NK-92 treated with Interleukin-12 subunit alpha and Interleukin-12 subunit beta, amount 100 ng/mL, for 24 hours (cell line): Measurements from ENCODE around the gene INMT.

Source experiments
- DNase-seq: peaks from one replicate; lab custom pipeline; 2025; lab: John Stamatoyannopoulos, UW

The INMT gene

DNA sequence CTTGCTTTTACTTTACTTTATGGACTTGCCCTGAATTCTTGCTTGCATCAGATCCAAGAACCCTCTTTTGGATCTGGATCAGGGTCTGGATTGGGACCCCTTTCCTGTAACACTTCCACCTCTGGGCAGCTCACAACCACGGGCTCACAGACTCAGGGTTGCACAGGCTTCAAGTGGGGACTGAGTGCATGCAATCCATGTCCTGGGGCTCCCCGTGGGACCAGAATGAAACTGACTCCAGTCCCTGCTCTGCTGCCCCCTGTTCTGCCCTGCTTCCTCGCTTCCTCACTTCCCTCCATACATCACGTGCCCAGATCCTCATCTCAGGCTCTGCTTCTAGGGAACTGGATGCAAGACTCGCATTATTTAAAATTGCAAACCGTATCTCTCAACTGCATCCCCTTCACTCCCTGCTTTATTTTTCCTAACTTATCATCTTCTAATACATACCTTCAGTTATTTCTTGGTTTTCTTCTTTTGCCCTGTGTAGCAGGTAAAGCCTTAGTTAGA lies 23.3 kb upstream of the INMT start:
- DNase-seq: no peak

- no peak for DNase-seq
These were observed 22.3 kb upstream of the INMT start for GRCh38 chr7:30729642-30730041.

DNA sequence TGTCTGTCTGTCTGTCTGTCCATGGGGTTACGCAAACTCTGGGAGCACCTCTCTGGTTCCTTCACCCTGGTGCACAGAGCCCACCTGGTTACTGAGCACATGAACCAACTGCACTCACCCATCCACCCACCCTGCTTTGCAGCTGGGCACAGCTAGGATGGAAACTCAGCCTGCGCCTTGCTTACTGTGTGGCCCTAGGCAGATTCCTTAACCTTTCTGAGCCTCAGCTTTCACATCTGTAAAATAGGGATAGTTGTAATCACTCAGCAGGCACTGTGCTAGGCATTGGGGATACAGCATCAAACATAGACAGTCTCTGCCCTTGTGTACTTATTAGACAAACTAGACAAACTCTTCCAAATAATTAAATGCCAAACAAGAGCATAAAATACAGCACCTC lies 21.8 kb upstream of the INMT start:
- DNase-seq: no peak

GRCh38 chr7:30730996-30731395 lies 20.9 kb upstream of the INMT start:
- no peak for DNase-seq

- DNase-seq: no peak
These were observed 20.4 kb upstream of the INMT start for GRCh38 chr7:30731581-30731980.

DNA sequence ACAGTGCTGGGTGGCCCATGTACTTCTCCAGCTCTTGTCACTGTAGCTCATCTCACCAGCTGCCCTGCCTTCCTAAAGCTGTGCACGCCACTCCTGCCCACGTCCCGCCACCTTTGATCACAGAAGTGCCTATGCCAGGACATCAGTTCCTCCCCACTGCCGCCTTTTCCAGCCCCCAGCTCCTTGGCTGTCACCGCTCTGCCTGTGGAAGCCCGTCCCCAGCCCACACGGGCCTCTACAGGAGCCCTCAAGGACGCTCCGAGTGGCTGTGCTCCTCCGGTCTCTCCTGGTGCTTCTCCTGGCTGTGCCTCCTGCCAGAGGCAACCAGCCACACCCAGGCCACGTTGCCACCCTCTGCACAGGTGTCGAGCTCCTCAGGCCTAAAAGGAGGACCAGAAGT lies 19.3 kb upstream of the INMT start:
- DNase-seq: no peak

- DNase-seq: no peak
These were observed 18.7 kb upstream of the INMT start for GRCh38 chr7:30733216-30733615.

- DNase-seq: no peak
These were observed 18.2 kb upstream of the INMT start for GRCh38 chr7:30733691-30734090.

DNA sequence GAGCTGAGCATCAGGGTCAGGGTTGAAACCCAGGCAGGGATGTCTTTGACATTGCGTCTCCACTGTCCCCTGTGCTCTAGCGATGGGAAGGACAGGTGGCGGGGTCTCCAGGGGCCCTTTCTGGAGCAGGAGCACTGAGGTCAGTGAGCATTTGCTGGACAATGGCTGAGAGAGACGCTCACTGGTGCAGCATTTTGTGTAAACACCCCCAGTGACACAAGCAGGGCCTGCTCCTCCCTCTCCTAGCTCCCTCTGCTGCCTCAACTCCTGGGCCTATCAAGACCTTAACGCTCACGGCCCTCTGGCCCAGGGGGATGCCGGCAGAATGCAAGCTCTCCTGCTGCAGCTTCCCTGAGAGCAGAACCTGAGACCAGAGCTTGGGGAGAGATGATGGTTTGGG lies 17.4 kb upstream of the INMT start:
- DNase-seq: no peak

DNA sequence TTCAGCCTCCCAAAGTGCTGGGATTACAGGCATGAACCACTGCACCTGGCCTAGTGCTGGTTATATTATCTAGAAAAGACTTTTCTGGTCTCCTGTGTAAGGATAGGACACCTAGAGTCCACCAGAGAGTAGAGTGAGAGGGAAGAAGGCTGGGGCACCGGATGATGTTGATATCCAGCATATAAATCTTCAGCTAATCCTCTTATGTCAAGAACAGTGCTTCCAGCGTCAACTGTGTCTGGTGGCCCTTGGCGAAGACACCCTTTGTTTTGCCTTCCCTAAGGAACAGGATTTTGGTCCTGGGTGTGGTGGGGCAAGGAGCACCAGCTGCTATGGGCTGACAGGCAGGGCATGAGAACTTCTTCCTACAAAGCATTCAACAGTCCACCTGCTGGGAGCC lies 16.3 kb upstream of the INMT start:
- no peak for DNase-seq

GRCh38 chr7:30736291-30736690 lies 15.6 kb upstream of the INMT start:
- no peak for DNase-seq

DNA sequence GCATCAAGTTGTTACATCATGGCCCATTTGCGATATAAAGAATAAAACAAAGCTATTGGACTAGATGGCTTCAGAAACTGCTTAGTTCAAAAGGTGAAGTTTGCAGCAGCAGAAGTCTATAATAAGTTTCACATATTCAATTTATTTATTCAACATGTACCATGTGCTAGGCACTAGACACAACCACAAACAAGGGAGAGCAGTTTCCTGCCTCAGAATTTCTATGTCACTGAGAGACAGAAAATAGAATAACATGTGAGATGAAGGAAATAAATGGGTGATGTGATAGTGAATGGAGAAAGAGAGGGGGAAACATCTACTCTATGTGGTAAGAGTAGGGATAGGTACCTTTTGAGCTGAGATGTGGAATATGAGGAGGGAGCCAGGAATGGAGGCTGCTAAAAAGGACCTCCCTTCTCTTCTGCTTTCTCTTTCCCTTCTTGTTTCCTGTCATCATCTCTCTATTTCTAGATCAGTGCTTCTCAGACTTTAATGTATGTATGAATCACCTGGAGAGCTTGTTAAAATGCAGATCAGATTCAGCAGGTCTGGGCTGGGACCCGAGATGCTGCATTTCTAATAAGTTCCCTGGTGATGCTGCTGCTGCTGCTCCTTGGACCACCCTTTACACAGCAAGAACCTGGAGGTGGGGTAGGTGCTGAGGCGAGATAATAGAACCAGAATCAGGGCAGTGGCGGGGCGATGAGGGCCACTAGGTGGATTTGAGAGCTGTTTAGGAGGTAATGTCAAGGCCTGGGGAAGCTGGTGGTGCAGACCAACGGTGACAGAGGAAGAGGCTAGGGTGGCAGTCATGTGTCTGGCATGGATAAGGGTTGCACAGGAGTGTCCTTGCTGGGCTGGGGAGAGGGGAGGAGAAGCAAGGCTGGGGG lies 13.7 kb upstream of the INMT start:
- no peak for DNase-seq

DNA sequence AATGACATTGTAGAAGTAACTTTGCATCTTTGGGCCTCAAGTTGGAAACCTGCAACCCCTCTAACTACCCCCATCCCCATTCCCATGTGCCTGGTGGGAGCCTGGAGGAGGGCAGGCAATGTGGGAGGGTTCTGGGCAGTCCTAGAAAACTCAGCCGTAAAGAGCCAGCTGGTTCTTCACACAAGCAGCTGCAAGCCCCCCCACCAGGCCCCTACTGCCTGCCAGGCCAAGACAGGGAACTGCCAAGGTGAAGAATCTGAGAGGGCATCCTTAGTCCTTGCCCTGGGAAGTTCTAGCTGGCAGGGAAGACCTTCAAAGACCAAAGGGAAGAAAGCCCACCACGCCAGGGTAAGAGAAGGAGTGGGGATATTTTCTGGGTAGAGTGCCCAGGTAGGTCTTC lies 12.2 kb upstream of the INMT start:
- DNase-seq: no peak

- peak; percentile 15 for DNase-seq
These were observed 11.3 kb upstream of the INMT start for GRCh38 chr7:30740417-30741181.

DNA sequence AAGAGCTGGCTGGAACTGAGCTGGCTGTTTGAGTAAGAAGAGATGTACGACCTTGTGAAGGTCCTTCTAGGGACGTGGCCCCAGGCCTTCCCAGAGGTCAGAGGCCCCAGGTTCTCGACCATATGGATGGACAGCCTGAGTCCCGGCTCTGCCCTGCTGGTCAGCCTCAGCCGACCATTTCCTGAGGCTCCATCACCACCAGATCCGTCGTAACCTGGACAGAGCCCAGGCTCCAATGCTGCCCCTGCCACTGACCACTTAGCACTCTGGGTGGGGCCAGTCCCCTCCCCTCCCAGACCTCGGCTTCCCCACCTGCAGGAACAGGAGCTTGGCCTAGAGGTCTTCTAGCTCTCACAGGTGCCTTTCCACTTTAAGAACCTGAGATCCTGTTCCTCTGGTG lies 10.6 kb upstream of the INMT start:
- no peak for DNase-seq

DNA sequence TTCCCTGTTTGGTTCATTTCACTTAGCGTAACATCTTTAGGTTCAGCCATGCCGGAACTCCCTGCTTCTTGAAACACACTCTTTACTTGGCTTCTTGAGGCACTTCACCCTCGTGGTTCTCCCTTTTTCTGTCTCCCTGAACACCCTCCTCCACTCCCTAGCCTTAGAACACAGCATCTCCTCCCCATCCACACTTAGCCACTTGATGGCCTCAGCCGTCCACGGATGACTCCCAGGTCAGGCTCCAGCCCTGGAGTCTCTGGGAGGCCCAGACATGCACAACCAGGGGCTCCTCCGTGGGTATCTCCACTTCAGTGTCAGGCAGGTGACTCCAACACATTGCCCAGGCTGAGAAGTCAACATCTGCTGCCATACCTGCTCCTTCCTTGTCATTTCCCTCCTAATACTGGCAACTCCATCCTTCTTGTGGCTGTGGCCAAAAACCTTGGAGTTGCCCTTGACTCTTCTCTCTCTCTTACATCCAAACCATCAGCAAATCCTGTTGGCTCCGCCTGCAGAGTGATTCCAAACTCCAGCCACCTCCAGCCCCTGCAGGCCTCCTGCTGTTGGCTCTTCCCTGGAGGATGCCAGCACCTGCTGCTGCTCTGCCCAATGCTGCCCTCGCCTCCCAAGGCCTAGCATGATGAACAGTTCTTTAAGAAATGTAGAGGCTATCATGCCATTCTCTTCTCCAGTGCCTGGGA lies 8.4 kb upstream of the INMT start:
- no peak for DNase-seq

DNA sequence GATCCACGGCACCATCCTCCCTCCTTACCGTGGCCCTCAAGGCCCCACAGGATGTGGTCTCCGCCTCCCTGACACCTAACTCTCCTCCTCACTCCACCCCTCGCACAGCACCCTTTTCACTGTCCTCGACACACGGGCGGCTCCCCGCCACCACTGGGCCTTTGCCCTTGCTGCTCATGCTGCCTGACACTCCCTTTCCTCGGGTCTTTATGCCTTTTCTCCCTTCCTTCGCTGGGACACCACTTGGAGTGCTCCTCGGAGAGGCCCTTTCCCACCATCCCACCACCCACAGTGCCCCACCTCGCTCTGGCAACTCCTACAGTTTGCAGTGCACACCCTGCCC lies 7.9 kb upstream of the INMT start:
- DNase-seq: no peak

DNA sequence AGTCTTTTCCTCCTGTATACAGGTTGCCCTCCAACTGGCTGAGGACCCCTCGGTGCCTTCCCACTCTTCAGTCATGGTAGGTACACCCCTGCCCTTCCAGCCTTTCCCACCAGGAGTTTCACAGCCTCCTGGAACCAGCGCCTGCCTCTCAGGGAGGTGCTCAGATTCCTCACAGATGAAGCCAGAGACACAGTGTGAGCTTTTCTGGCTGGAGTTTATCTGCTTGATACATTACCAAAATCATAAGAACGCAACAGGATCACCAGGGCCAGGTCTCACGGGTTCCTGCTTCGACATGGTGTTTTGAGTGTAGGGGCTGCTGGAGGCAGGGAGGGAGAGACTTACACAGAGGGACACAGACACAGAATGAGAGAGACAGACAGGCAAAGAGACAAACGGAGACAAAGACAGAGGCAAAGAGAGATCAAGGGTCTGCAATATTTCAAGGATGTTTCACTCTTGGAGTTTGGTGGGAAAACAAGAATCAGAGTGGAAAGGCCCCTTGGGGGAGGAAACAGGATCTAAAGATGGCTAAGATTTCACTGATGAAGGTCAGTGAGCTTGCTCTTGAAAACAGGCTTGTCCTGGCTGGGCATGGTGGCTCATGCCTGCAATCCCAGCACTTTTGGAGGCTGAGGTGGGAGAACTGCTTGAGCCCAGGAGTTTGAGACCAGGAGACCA lies 6.5 kb upstream of the INMT start:
- DNase-seq: no peak

- DNase-seq: no peak
These were observed 1.9 kb upstream of the INMT start for GRCh38 chr7:30750010-30750409.

GRCh38 chr7:30750683-30751650 lies 968 bp upstream of the INMT start:
- no peak for DNase-seq

DNA sequence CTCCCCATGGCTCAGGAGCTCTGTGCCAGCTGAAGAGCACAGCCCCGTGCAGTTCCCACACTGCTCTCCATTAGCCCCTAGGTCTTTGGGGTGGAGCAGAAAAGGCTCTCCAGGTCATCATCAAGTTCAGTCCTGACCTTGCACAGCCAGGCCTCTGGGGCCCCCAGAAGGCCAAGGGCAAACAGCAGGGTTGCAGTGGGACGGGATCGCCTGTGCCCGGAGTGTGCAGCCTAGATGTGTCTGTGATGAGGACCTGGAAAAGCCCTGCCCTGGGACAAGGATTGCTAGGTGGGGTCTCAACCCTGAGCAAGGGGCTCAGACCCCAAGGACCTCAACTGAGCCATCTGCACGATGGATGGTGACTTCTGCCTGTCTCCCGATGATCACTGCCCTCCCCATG lies 549 bp downstream of the INMT start:
- DNase-seq: no peak
